Hepatocyte (in vitro differentiated cells): ENCODE measurements around the gene MCM3. TPM values are rescaled to one million over a fixed set of nuclear protein-coding genes. Genes with fewer than 3 reads are reported as not detected.

Experiments used
- DNase-seq: peaks from one replicate; pipeline ENCODE4 v3.0.0-alpha.2; 2016; ENCODE audit warnings: low spot score
- H2AFZ ChIP-seq: fragments of 200-600 bp; sonication (generic); 2 replicates; pipeline ENCODE4 v1.6.0; 2016; ENCODE audit warnings: antibody characterized with exemption, mild to moderate bottlenecking
- H3K27ac ChIP-seq: fragments of 200-600 bp; sonication (generic); 2 replicates; pipeline ENCODE4 v1.5.1; 2016; ENCODE audit warnings: mild to moderate bottlenecking
- H3K27me3 ChIP-seq: fragments of 200-600 bp; sonication (generic); 2 replicates; pipeline ENCODE4 v1.6.1; 2016
- H3K36me3 ChIP-seq: fragments of 200-600 bp; sonication (generic); replicated peaks from 2 replicates; pipeline ENCODE4 v1.5.1; 2016; ENCODE audit warnings: low read depth; ENCODE audit not compliant: insufficient read depth
- H3K4me1 ChIP-seq: fragments of 200-600 bp; sonication (generic); 2 replicates; pipeline ENCODE4 v1.5.1; 2016; ENCODE audit warnings: mild to moderate bottlenecking, moderate library complexity; ENCODE audit not compliant: insufficient read depth
- H3K4me2 ChIP-seq: fragments of 200-600 bp; sonication (generic); 2 replicates; pipeline ENCODE4 v1.6.0; 2016
- H3K4me3 ChIP-seq: fragments of 200-600 bp; sonication (generic); 2 replicates; pipeline ENCODE4 v1.5.1; 2016; ENCODE audit warnings: mild to moderate bottlenecking
- H3K79me2 ChIP-seq: fragments of 200-600 bp; sonication (generic); 2 replicates; pipeline ENCODE4 v1.6.0; 2017; ENCODE audit warnings: mild to moderate bottlenecking
- H3K9me2 ChIP-seq: fragments of 200-600 bp; sonication (generic); replicated peaks from 2 replicates; pipeline ENCODE4 v1.6.0; 2017; ENCODE audit warnings: mild to moderate bottlenecking; ENCODE audit not compliant: insufficient read depth
- H3K9me3 ChIP-seq: fragments of 200-600 bp; sonication (generic); 2 replicates; pipeline ENCODE4 v1.5.1; 2016; ENCODE audit warnings: low read depth, mild to moderate bottlenecking
- H4K20me1 ChIP-seq: fragments of 200-600 bp; sonication (generic); 2 replicates; pipeline ENCODE4 v1.6.0; 2016; ENCODE audit warnings: mild to moderate bottlenecking; ENCODE audit not compliant: insufficient read depth, poor library complexity, severe bottlenecking
- EZH2 ChIP-seq: fragments of 200-600 bp; sonication (generic); IDR thresholded peaks from 2 replicates; pipeline ENCODE4 v1.6.1; 2016; ENCODE audit warnings: antibody characterized with exemption, mild to moderate bottlenecking, borderline replicate concordance
- EZH2phosphoT487 ChIP-seq: fragments of 200-600 bp; sonication (generic); IDR thresholded peaks from one replicate; pipeline ENCODE4 v1.6.1; 2018; ENCODE audit warnings: antibody characterized with exemption, mild to moderate bottlenecking, low read depth, moderate library complexity; ENCODE audit not compliant: unreplicated experiment, severe bottlenecking
- WGBS: methylation state at CpG from one replicate; pipeline ENCODE4 v1.1.6; 2016; ENCODE audit warnings: low lambda C conversion rate; ENCODE audit errors: missing lambda C conversion rate; 5-methylcytosine and 5-hydroxymethylcytosine counted together
- polyA plus RNA-seq: library from polyadenylated mRNA; unstranded; fragments of >200 nt; fragmentation: Nextera tagmentation; extraction: Ambion mirVana; gene quantifications from 2 replicates; pipeline ENCODE4 v1.2.1, GENCODE V29; 2016
- total RNA-seq: library from RNA; depleted of rRNA; stranded (reverse); fragments of >200 nt; gene quantifications from 2 replicates; pipeline ENCODE4 v1.2.3, GENCODE V29; 2014
- TF ChIP-seq, protein P1 (sequence below): fragments of 200-600 bp; sonication (generic); IDR thresholded peaks from 2 replicates; pipeline ENCODE4 v1.5.1; 2016; ENCODE audit warnings: antibody characterized with exemption, mild to moderate bottlenecking; ENCODE audit not compliant: poor library complexity

The MCM3 gene
- total and polyA plus RNA-seq, 2 experiments from 2014 or later = 33.8 to 40.7 TPM

- Histone ChIP-seq H2AFZ (no peak overlapping the region), H3K79me2 (no peaks in the 10 kb centered on the region), H4K20me1 (no peaks in the 10 kb centered on the region), H3K9me3 (no peaks in the 10 kb centered on the region), H3K4me3 (no peak overlapping the region), H3K27me3 (no peaks in the 10 kb centered on the region), H3K4me1 (peaks cover 24% of the 10 kb centered on the region), H3K27ac (no peak overlapping the region), H3K36me3 (no peaks in the 10 kb centered on the region), H3K9me2 (no peaks in the 10 kb centered on the region), H3K4me2 (no peak overlapping the region)
- no peak for DNase-seq
- 95% methylated on average over 2 of the region's 2 CpGs for WGBS
- TF ChIP-seq EZH2 (no peak), EZH2phosphoT487 (no peak)
- TF ChIP-seq, protein P1, sequence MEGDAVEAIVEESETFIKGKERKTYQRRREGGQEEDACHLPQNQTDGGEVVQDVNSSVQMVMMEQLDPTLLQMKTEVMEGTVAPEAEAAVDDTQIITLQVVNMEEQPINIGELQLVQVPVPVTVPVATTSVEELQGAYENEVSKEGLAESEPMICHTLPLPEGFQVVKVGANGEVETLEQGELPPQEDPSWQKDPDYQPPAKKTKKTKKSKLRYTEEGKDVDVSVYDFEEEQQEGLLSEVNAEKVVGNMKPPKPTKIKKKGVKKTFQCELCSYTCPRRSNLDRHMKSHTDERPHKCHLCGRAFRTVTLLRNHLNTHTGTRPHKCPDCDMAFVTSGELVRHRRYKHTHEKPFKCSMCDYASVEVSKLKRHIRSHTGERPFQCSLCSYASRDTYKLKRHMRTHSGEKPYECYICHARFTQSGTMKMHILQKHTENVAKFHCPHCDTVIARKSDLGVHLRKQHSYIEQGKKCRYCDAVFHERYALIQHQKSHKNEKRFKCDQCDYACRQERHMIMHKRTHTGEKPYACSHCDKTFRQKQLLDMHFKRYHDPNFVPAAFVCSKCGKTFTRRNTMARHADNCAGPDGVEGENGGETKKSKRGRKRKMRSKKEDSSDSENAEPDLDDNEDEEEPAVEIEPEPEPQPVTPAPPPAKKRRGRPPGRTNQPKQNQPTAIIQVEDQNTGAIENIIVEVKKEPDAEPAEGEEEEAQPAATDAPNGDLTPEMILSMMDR = no peak
Measured at GRCh38 chr6:52300489-52300931, 16.0 kb upstream of the MCM3 start.

DNA sequence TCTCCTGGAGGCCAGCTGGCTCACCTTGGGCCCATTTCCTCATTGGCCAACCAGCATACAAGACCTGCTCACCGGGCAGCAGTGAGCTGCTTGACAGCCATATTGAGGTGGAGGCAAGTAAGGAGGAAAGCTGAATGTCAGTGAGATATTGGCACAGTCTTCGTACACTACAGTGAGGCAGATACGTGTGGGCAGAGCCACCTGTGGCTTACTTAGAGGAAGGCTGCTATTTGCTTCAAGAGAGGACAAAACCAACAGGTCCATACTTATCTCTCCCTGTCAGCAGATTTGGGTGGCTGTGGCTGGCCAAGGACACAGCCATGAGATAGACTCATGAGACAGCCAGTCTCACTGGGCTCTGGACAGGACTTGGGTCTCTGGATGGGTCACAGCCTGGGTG, 15.1 kb upstream of the MCM3 start:
- Histone ChIP-seq H3K9me3 (no peaks in the 10 kb centered on the region), H3K4me3 (no peak overlapping the region), H3K36me3 (no peaks in the 10 kb centered on the region), H3K27ac (no peak overlapping the region), H3K4me1 (peaks cover 16% of the 10 kb centered on the region), H3K9me2 (no peaks in the 10 kb centered on the region), H3K4me2 (no peak overlapping the region), H2AFZ (no peak overlapping the region), H3K27me3 (no peaks in the 10 kb centered on the region), H4K20me1 (no peaks in the 10 kb centered on the region), H3K79me2 (no peaks in the 10 kb centered on the region)
- no peak for DNase-seq
- WGBS = 68% methylated on average over 3 of the region's 3 CpGs
- no peak for TF ChIP-seq EZH2phosphoT487
- TF ChIP-seq, protein P1 = no peak
- TF ChIP-seq EZH2 = no peak

GRCh38 chr6:52297433-52297832, 12.9 kb upstream of the MCM3 start:
- H3K27ac ChIP-seq = no peak overlapping the region

More at GRCh38 chr6:52297433-52297832, 12.9 kb upstream of the MCM3 start:
- WGBS = 58% methylated on average over 3 of the region's 3 CpGs
- H3K79me2 ChIP-seq = no peaks in the 10 kb centered on the region
- no peaks in the 10 kb centered on the region for H3K9me3 ChIP-seq
- DNase-seq = no peak
- no peaks in the 10 kb centered on the region for H3K27me3 ChIP-seq
- H3K36me3 ChIP-seq = no peaks in the 10 kb centered on the region
- TF ChIP-seq EZH2 (no peak), EZH2phosphoT487 (no peak)
- TF ChIP-seq, protein P1 = no peak
- H4K20me1 ChIP-seq = no peaks in the 10 kb centered on the region
- no peaks in the 10 kb centered on the region for H3K4me1 ChIP-seq
- no peak overlapping the region for H2AFZ ChIP-seq
- H3K4me3 ChIP-seq = no peak overlapping the region
- no peak overlapping the region for H3K4me2 ChIP-seq
- no peaks in the 10 kb centered on the region for H3K9me2 ChIP-seq
